K562 (cell line): ENCODE measurements around the gene RPS17. TPM values are rescaled to one million over a fixed set of nuclear protein-coding genes. Genes with fewer than 3 reads are reported as not detected.
A peak's percentile ranks its signal among the peaks of the same experiment; 100 is the strongest.

Experiments used
- ATF1 ChIP-seq, 2 experiments: fragments of 450-650 bp in 1 of 2; IDR thresholded peaks; 2 replicates each; pipeline ENCODE4 v1.6.1; 2016; ENCODE audit warnings: missing compliant biosample characterization in 1 of 2, missing genetic modification characterization in 1 of 2
- DDX20 ChIP-seq: fragments of 450-650 bp; IDR thresholded peaks from 2 replicates; pipeline ENCODE4 v1.6.1; 2016; ENCODE audit warnings: missing genetic modification characterization, low read depth, mild to moderate bottlenecking, missing compliant biosample characterization, moderate library complexity
- FOXA3 ChIP-seq, 2 experiments: fragments of 450-650 bp in 1 of 2; sonication (generic) in 1 of 2; formaldehyde crosslinking; IDR thresholded peaks in 1 of 2; conservative IDR thresholded peaks in 1 of 2; 2 replicates each; pipeline versions ENCODE4 v1.4.0 to v1.8.0; 2020 to 2022; ENCODE audit warnings: mild to moderate bottlenecking in 2 of 2, missing genetic modification reagents in 1 of 2
- FOXK2 ChIP-seq, 2 experiments: fragments of 450-650 bp; IDR thresholded peaks in 1 of 2; conservative IDR thresholded peaks in 1 of 2; 2 replicates each; pipeline ENCODE4 v1.6.1; 2016; ENCODE audit warnings: low read depth in 2 of 2, mild to moderate bottlenecking in 1 of 2
- KAT2B ChIP-seq: IDR thresholded peaks from one replicate; pipeline ENCODE4 v1.6.1; 2012; ENCODE audit warnings: low read depth, mild to moderate bottlenecking, control low read depth, inconsistent platforms, low read length, moderate library complexity
- MCM3 ChIP-seq: fragments of 450-650 bp; IDR thresholded peaks from 2 replicates; pipeline ENCODE4 v1.6.1; 2016
- NFATC3 ChIP-seq: fragments of 450-650 bp; IDR thresholded peaks from 2 replicates; pipeline ENCODE4 v1.6.1; 2017; ENCODE audit warnings: mild to moderate bottlenecking
- RFX7 ChIP-seq: fragments of 250-450 bp; sonication (Bioruptor Pico); IDR thresholded peaks from 2 replicates; pipeline ENCODE4 v1.5.1; 2021; ENCODE audit warnings: mild to moderate bottlenecking
- SP1 ChIP-seq: sonication (generic); formaldehyde crosslinking; IDR thresholded peaks from 2 replicates; pipeline ENCODE4 v1.8.1; 2022; ENCODE audit warnings: mild to moderate bottlenecking, missing genetic modification reagents
- STAT5B ChIP-seq: fragments of 250-450 bp; sonication (Bioruptor Pico); IDR thresholded peaks from 2 replicates; pipeline ENCODE4 v1.8.0; 2021; ENCODE audit warnings: mild to moderate bottlenecking, inconsistent platforms
- ZNF644 ChIP-seq: fragments of 200-800 bp; sonication (Bioruptor generic); IDR thresholded peaks from 2 replicates; pipeline ENCODE4 v1.6.1; 2016; ENCODE audit warnings: low read depth, missing genetic modification characterization, missing compliant biosample characterization
- polyA plus RNA-seq, 8 experiments: library from polyadenylated mRNA; depleted of rRNA in 4 of 8; stranded (reverse) in 5 of 8; unstranded in 3 of 8; fragments of >200 nt; fragmentation: Nextera tagmentation in 2 of 8; fragmentation: Illumina TruSeq in 1 of 8; extraction: Ambion mirVana in 2 of 8; extraction: Trizol in 1 of 8; gene quantifications; 2 replicates each; pipeline versions ENCODE4 v1.2.1 to v1.2.3, GENCODE V29; 2011 to 2014; ENCODE audit warnings: inconsistent platforms in 1 of 8, missing spikeins in 1 of 8
- total RNA-seq, 7 experiments: library from RNA; depleted of rRNA in 6 of 7; stranded (reverse); fragments of >200 nt in 6 of 7; fragmentation: Illumina TruSeq in 2 of 7; extraction: Trizol in 2 of 7; gene quantifications; 2 replicates each; pipeline versions ENCODE4 v1.2.1 to v1.2.3, GENCODE V29; 2011 to 2021; ENCODE audit warnings: low replicate concordance in 1 of 7
- TF ChIP-seq, protein P1 (sequence below): fragments of 250-450 bp; sonication (Bioruptor Pico); IDR thresholded peaks from 2 replicates; pipeline ENCODE4 v1.6.1; 2021; ENCODE audit warnings: mild to moderate bottlenecking
- TF ChIP-seq, protein P2 (sequence below): sonication (generic); formaldehyde crosslinking; IDR thresholded peaks from 2 replicates; pipeline ENCODE4 v1.8.0; 2022; ENCODE audit warnings: mild to moderate bottlenecking, missing genetic modification reagents
- TF ChIP-seq, protein P3 (sequence below): fragments of 200-600 bp; sonication (generic); IDR thresholded peaks from one replicate; pipeline ENCODE4 v1.6.1; 2012; ENCODE audit warnings: mild to moderate bottlenecking, low read depth, low read length, inconsistent platforms

Gene RPS17
- total and polyA plus RNA-seq, 9 of the 15 experiments (the other 6 are each of a cell fraction or from before 2014, with no cell fraction given) = 1,988 to 6,515 (median 5,229) TPM

DNA sequence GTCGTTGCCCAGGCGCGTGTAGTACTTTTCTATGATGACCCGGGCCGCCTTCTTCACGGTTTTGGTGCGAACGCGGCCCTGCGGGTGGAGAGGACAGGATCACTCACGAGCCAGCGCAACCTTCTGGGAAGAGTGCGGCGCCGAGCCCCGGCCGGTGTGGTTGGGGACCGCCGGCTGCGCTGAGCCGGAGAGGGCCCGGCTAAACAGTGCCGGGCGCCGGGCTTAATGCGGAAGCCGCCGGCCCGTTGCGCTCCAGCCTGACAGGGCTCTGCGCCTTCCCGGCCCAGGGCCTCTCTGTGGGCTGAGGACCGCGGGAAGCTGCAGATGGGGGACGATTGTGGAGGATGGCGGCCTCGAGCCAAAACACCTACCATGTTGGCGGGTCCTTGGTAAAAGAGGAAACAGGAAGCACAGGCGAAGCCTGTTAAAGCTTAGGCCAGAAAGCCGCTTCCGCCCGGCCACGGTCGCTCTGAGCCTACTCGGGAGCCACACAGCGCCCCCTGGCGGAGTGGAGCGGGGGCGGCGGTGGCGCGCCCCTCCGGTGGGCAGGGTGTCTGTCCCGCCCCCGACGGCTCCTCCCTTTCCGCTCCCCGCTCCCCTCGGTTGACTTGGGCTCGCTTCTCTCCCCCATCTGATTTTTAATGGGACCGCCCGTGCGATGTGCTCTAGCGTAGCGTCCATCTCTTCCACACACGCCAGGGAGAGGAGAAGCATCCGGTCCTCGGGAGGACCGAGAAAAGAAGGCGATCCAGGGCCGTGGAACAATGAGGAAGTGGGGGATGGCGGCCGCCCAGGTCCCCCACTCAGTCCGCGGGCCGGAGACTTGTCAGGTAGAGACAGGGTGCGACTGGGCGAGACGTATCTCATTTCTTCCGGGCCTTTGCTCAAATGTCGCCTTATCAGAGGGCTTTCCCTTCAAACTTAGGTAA lies at the start of gene RPS17 (continued):
- TF ChIP-seq STAT5B (CRISPR knock-in tag) = no peak
- TF ChIP-seq FOXA3 (CRISPR knock-in tag; conservative IDR thresholded peaks at IDR 0.05 in 1 of 2, IDR thresholded peaks at IDR 0.05 in 1 of 2) = 0 out of 4 replicates have a peak, but pooled peaks of 1 of the 2 experiments have one; percentile 36
- TF ChIP-seq ATF1 (CRISPR knock-in tag; IDR thresholded peaks at IDR 0.05) = no peak
- peak; percentile 71 for TF ChIP-seq ATF1 (tag; IDR thresholded peaks at IDR 0.05)
- TF ChIP-seq, protein P1, sequence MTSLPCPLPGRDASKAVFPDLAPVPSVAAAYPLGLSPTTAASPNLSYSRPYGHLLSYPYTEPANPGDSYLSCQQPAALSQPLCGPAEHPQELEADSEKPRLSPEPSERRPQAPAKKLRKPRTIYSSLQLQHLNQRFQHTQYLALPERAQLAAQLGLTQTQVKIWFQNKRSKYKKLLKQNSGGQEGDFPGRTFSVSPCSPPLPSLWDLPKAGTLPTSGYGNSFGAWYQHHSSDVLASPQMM (CRISPR knock-in tag) = no peak
- no peak for TF ChIP-seq ZNF644
- TF ChIP-seq, protein P2, sequence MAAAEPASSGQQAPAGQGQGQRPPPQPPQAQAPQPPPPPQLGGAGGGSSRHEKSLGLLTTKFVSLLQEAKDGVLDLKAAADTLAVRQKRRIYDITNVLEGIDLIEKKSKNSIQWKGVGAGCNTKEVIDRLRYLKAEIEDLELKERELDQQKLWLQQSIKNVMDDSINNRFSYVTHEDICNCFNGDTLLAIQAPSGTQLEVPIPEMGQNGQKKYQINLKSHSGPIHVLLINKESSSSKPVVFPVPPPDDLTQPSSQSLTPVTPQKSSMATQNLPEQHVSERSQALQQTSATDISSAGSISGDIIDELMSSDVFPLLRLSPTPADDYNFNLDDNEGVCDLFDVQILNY (CRISPR knock-in tag) = no peak; the same call in 1 of the 2 replicates
- peak; percentile 96 for TF ChIP-seq SP1 (CRISPR knock-in tag)
- no peak for TF ChIP-seq KAT2B
- no peak for TF ChIP-seq MCM3
- TF ChIP-seq, protein P3, sequence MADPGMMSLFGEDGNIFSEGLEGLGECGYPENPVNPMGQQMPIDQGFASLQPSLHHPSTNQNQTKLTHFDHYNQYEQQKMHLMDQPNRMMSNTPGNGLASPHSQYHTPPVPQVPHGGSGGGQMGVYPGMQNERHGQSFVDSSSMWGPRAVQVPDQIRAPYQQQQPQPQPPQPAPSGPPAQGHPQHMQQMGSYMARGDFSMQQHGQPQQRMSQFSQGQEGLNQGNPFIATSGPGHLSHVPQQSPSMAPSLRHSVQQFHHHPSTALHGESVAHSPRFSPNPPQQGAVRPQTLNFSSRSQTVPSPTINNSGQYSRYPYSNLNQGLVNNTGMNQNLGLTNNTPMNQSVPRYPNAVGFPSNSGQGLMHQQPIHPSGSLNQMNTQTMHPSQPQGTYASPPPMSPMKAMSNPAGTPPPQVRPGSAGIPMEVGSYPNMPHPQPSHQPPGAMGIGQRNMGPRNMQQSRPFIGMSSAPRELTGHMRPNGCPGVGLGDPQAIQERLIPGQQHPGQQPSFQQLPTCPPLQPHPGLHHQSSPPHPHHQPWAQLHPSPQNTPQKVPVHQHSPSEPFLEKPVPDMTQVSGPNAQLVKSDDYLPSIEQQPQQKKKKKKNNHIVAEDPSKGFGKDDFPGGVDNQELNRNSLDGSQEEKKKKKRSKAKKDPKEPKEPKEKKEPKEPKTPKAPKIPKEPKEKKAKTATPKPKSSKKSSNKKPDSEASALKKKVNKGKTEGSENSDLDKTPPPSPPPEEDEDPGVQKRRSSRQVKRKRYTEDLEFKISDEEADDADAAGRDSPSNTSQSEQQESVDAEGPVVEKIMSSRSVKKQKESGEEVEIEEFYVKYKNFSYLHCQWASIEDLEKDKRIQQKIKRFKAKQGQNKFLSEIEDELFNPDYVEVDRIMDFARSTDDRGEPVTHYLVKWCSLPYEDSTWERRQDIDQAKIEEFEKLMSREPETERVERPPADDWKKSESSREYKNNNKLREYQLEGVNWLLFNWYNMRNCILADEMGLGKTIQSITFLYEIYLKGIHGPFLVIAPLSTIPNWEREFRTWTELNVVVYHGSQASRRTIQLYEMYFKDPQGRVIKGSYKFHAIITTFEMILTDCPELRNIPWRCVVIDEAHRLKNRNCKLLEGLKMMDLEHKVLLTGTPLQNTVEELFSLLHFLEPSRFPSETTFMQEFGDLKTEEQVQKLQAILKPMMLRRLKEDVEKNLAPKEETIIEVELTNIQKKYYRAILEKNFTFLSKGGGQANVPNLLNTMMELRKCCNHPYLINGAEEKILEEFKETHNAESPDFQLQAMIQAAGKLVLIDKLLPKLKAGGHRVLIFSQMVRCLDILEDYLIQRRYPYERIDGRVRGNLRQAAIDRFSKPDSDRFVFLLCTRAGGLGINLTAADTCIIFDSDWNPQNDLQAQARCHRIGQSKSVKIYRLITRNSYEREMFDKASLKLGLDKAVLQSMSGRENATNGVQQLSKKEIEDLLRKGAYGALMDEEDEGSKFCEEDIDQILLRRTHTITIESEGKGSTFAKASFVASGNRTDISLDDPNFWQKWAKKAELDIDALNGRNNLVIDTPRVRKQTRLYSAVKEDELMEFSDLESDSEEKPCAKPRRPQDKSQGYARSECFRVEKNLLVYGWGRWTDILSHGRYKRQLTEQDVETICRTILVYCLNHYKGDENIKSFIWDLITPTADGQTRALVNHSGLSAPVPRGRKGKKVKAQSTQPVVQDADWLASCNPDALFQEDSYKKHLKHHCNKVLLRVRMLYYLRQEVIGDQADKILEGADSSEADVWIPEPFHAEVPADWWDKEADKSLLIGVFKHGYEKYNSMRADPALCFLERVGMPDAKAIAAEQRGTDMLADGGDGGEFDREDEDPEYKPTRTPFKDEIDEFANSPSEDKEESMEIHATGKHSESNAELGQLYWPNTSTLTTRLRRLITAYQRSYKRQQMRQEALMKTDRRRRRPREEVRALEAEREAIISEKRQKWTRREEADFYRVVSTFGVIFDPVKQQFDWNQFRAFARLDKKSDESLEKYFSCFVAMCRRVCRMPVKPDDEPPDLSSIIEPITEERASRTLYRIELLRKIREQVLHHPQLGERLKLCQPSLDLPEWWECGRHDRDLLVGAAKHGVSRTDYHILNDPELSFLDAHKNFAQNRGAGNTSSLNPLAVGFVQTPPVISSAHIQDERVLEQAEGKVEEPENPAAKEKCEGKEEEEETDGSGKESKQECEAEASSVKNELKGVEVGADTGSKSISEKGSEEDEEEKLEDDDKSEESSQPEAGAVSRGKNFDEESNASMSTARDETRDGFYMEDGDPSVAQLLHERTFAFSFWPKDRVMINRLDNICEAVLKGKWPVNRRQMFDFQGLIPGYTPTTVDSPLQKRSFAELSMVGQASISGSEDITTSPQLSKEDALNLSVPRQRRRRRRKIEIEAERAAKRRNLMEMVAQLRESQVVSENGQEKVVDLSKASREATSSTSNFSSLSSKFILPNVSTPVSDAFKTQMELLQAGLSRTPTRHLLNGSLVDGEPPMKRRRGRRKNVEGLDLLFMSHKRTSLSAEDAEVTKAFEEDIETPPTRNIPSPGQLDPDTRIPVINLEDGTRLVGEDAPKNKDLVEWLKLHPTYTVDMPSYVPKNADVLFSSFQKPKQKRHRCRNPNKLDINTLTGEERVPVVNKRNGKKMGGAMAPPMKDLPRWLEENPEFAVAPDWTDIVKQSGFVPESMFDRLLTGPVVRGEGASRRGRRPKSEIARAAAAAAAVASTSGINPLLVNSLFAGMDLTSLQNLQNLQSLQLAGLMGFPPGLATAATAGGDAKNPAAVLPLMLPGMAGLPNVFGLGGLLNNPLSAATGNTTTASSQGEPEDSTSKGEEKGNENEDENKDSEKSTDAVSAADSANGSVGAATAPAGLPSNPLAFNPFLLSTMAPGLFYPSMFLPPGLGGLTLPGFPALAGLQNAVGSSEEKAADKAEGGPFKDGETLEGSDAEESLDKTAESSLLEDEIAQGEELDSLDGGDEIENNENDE = no peak
- no peak for TF ChIP-seq NFATC3
- no peak for TF ChIP-seq RFX7 (CRISPR knock-in tag)
- TF ChIP-seq FOXK2 (conservative IDR thresholded peaks at IDR 0.05 in 1 of 2, IDR thresholded peaks at IDR 0.05 in 1 of 2; ENCODE audit: low read depth in 2 of 2) = peak; percentile 84 to 98
- TF ChIP-seq DDX20 = no peak
